Spleen (tissue), 7 donors: ENCODE results near the gene BHLHE23.

ENCODE experiments used
- POLR2A ChIP-seq, 3 donors: fragments of 450-650 bp; IDR thresholded peaks; one replicate each; pipeline ENCODE4 v1.5.1; 2017; ENCODE audit warnings: antibody characterized with exemption in 3 of 3, mild to moderate bottlenecking in 1 of 3
- POLR2AphosphoS5 ChIP-seq, 3 donors: sonication (generic); formaldehyde crosslinking; IDR thresholded peaks; one replicate each; pipeline ENCODE4 v1.5.1; 2017; ENCODE audit warnings: antibody characterized with exemption in 3 of 3
- TF ChIP-seq, protein P1 (sequence below), 11 experiments: fragments of 200-600 bp in 7 of 11; fragments of 450-650 bp in 4 of 11; sonication (generic) in 4 of 11; IDR thresholded peaks in 8 of 11; conservative IDR thresholded peaks in 3 of 11; 1 replicate in 7 of 11; 2 replicates in 4 of 11; pipeline versions ENCODE4 v1.4.0 to v1.8.0; 2016 to 2021; ENCODE audit warnings: antibody characterized with exemption in 11 of 11, inconsistent platforms in 4 of 11, mild to moderate bottlenecking in 1 of 11
- donor health status: DM: no; HTN: no; CAD: no; lungs with moderate emphysema.
- donor health status: DM: no; HTN: no; CAD: no.
- donor health status: DM: no; HTN: no; CAD: no.

DNA sequence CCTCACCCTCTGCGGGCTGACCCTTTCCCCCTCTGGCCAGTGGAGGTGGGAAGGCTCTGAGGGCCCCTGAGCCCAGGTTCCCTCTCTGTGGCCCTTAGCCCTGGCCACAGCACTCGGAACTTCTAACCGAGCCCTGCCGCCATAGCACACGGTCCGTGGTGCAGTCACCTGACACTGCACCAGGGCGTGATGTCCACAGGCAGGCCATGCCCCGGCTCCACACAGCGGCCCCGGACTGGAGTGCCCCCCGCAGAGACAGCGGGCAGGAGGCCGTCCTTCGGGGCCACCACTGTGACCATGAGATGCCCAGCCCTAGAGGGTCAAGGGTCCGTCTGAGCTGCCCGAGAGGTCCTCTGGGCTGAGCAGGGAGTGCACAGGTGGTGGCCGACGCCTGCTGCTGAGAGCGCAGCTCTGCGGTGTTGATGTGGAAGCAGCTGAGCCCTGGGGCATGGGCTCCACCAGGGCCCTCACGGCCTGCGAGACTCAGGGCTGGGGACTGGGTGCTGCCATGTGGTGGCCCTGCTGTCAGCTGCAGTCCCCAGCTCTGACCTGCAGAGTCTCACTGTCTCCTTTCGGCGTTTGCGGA is 11.2 kb upstream of the BHLHE23 start:
- TF ChIP-seq, protein P1, sequence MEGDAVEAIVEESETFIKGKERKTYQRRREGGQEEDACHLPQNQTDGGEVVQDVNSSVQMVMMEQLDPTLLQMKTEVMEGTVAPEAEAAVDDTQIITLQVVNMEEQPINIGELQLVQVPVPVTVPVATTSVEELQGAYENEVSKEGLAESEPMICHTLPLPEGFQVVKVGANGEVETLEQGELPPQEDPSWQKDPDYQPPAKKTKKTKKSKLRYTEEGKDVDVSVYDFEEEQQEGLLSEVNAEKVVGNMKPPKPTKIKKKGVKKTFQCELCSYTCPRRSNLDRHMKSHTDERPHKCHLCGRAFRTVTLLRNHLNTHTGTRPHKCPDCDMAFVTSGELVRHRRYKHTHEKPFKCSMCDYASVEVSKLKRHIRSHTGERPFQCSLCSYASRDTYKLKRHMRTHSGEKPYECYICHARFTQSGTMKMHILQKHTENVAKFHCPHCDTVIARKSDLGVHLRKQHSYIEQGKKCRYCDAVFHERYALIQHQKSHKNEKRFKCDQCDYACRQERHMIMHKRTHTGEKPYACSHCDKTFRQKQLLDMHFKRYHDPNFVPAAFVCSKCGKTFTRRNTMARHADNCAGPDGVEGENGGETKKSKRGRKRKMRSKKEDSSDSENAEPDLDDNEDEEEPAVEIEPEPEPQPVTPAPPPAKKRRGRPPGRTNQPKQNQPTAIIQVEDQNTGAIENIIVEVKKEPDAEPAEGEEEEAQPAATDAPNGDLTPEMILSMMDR (IDR thresholded peaks at IDR 0.05 in 8 of 11, conservative IDR thresholded peaks at IDR 0.05 in 3 of 11): no peak
- TF ChIP-seq POLR2A (IDR thresholded peaks at IDR 0.05): no peak
- TF ChIP-seq POLR2AphosphoS5 (IDR thresholded peaks at IDR 0.05): no peak
